DMS114 treated with DMSO at 0.1 percent for 48 hours (cell line): ENCODE data around the gene CALM3.
A peak's percentile ranks its signal among the peaks of the same experiment; 100 is the strongest.

Source experiments
- DNase-seq: peaks from one replicate; lab custom pipeline; 2025; ENCODE audit not compliant: unreplicated experiment; lab: John Stamatoyannopoulos, UW

CALM3 gene

DNA sequence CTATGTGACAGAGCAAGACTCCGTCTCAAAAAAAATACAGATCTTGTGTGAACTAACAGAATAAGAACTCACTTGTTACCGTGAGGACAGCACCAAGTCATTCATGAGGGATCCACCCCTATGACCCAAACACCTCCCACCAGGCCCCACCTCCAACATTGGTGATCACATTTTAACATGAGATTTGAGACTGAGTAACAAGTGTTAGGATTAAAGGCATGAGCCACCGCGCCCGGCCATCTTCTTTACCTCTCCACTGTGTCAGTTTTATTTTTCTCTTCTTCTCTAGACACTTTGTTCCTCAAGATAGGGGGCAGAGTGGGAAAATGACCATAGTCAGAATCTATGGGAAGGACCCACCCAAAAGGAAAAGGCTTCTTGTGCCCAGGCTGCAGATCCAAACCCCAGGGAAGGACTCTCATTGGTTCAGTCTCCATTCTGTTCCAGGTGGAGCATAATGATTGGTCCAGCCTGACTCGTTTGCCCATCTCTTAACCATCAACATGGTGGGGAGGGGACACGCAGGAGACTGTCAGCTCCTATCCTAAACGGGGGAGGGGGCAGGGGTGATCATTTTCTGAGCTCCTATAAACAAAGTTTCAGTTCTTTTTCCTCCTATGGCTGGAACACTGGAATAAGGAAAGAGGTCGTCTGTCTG, 1.3 kb upstream of the CALM3 start:
- DNase-seq, result no peak

DNA sequence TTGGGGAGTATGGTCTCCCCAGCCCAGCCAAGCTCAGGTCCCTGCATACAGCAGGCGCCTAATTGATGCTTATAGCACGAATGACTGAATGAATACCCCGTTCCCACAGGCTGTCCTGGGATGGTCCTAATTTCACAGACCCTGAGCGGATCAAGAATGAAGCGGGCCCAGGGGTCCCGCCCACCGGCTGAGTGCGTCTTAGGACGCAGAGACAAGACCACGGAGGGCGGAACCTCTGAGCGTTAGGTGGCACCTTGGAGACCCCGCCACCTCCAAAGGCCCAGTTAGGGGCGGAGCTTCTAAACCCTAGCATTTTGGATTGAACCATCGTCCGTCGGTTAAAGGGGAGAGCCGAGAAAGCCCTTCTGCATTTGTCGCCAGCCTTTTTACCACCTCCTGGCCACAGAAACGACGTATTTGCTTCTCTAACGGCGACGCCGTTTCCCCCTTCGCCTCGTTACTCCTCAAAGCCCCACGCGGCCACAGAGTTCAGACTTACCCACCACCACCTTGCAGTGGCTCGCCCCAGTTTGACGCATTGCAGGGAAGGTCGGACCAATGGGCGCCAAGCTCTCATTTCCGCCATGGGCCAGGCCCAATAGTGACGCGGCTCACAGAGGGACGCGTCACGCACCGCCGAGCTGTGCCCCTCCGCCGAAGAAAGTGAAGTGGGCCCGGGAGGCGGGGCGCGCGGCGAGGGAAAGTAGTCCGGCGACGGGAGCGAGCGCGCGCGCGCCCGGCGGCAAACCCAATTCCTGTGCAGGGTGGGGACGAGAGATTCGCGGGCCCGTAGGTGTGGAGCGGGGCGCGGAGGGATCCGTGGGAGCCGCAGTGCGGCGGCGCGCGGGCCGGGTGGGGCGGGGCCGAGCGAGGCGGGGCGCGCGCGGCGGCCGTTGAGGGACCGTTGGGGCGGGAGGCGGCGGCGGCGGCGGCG, 479 bp upstream of the CALM3 start:
- DNase-seq, result peak; percentile 72

DNA sequence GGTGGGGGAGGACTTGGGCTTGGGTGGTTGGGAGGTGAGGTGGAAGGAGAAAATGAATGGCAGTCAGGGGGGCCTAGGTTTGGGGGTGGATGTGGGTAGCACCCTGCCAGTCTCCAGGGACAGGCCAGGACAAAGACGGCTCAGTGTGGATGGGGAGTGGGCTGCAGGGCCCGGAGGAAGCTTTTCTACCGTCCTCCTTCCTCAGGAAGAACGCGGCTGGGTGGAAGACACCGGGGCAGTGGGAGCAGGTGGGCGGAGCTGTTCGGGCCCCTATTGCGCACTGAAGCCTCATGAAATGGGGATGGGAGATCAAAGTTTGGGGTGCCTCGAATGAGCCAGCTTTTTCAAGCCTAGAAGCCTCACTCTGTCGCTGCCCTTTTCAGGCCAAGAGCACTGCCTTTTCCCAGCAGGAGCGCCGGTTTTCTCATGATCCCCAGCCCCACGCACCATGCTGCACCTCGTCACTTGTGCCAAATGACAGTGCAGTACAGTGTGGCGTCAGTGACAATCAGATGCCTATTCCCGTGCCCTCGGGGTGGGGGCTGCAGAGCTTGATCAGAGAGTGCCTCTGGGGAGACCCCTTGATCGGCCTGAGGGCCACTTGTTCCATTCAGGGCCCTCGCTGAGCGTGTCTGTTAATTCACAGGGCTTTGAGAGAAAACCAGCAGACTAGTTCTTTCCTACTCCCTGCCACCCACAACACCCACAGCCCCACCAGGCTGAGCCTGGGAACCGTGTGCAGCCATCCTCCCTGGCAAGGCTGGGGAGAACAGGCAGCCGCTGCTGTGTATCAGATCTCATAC, 1.5 kb downstream of the CALM3 start:
- DNase-seq, result no peak

DNA sequence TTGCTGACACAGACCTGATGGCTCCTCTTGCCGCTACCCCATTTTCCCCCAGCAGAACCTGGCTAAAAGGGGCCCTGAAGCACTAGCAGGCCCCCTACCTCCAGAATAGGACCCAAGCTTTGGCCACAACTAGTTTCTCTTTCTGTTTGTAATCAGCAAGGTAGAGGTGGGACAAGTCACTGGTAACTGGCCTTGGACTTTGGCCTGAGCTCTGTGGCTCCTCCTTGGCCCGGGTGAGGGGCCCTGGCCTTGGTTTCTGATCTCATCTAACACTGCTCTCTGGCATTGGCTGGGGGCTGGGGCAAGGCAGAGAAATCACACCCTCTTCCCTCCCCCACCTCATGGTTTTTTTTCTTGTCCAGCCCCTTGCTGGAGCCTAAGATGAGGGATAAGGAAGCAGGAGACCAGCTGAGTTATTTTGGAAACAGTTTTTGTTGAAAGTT, 2.1 kb downstream of the CALM3 start:
- no peak for DNase-seq

DNA sequence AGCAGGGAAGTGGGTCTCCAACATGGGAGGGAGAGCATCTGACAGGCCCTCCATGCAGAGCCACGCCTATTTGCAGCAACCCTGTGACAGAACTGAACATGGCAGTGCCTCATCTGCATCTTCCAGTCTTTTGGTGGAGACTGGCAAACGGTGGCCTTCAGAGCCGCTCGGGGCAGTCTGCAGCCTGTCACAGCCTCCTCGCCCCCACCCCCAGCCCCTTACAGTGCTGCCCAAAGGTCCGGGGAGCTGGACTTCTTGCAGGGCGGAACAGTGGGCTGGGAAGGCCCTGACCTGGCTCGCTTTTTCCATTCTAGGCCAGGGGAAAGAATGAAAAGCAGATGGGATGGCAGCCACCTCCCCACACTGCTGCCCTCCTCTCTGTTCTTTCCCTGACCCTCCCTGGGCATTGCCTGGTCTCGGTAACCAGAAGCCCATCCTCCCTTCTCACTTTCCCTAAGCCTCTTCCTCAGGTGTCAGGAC, 2.7 kb downstream of the CALM3 start:
- no peak for DNase-seq

DNA sequence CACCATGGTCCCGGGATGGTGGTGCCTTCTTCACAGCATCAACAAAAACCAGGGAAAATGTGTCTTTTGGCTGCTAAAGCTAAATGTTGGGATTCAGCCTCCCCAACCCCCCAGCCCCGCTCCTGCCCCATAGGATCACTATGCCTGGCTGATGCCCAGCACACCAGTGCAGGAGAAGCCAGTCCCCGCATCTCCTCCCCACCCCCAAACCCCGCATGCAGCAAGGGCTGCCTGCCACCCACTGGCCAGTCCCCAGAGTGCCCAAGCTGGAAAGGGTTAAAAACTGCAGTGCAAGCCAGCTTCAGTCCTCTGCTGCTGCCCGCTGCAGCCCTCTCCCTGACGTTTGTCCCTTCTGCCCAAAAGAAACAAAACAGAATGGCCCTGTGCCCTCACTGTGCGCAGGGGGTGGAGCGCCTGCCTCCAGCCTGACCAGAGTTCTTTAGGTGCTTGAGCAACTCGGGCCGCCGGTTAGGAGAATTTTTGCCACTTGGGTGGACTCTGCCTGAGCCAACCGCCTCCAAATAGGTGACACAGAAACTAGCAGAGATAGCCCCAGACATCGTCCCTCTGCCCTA, 3.7 kb downstream of the CALM3 start:
- no peak for DNase-seq

DNA sequence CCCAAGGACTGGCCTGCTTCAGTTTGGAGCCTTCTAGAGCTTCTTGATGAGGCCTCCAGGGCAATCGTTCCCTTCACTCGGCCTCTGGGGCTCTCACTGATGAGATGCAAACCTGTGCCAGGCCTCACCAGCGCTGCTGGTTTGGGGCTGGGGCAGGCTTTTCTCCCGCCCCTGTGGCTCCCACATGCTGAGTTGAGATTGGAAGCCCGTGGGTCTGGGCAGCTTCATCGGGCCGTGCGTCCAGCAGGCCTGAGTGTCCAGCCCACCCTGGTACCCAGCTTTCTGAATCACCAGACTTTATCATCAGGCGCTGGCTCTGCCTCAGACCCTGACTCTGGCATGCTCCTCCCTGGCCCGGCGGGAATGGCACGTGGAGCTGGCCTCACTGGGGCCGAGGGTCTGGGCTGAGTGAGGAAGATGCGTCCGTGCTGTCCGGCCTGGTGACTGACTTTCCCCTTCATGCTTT, 4.3 kb downstream of the CALM3 start:
- no peak for DNase-seq

DNA sequence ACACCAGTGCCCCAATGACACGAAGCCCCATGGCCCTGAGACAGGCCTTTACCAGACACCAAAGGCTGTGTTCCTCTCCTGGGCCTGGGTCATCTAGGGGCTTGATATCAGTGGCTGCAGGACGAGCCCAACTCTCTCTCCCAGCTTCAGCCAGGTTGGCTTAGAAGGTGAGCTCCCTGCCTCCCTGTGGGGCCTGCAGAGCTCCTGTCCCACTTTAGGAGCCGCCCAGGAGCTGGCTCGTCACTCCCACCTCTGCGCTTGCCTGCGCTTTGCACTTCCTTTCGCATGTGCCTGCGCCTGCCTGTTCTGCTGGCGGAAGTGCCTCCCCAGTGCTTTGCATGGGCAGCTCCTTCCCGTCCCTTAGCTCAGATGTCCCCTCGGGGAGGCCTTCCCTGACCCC, 4.9 kb downstream of the CALM3 start:
- no peak for DNase-seq

DNA sequence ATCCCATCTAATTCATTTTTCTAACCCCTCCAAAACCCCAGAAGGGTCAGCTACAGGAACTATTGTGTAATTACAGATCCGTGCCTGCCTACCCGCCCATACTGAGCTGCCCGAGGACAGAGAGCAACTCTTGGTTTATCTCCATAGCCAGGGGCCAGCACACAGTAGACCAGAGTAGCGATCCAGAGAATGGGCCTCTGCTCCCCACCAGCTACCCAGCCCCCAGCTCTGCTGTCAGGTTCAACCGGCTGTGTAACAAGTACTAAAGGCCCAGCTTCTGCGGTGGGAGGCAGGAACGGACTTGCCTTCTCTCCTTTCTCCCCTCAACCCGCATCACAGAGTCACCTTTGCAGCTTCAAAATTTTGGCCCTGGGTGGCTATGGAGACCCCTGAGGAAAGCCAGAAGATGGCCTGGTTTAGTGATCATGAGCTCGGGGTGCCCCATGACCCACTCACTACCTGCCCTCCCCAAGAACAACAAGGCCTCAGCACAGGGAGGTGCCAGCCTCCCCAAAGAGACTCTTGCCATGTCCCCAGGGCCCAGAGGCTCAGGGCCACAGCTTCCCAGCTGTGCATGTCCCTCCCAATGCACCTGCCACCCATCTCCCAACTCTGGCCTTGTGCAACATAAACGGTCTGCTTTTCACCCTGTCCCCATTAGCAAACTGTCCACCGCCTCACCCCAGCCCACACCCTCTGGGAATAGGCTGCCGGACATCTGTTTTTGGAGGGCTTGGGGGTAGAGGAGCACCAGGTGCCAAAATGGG, 5.7 kb downstream of the CALM3 start:
- no peak for DNase-seq

DNA sequence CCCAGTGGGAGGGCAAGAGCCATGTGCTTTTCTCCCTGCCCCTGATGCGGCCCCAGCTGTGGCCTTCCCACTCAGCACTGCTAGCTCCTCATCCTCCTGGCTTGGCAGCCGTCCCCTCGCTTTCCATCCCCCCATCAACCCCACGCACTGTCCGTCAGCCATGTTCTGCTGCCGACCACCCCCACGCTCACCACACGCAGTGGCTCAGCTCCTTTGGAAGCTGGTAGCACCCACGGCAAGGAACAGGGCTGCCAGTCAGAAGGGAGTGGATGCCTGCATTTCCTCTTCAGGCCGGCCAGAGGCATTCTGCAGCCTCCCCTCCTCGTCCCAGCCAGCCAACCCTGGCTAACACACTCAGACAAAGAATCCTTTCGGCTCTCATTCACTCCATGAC, 6.3 kb downstream of the CALM3 start:
- peak; percentile 8 for DNase-seq

DNA sequence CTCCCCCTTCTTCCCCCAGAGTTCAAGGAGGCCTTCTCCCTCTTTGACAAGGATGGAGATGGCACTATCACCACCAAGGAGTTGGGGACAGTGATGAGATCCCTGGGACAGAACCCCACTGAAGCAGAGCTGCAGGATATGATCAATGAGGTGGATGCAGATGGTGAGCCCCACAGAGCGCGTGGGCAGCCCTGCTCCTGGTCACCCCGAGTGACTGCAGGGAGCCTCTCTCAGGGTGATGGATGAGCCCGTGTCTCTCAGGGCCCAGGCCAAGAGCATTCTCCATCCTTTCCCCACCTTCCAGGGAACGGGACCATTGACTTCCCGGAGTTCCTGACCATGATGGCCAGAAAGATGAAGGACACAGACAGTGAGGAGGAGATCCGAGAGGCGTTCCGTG, 7.0 kb downstream of the CALM3 start:
- DNase-seq, result no peak

DNA sequence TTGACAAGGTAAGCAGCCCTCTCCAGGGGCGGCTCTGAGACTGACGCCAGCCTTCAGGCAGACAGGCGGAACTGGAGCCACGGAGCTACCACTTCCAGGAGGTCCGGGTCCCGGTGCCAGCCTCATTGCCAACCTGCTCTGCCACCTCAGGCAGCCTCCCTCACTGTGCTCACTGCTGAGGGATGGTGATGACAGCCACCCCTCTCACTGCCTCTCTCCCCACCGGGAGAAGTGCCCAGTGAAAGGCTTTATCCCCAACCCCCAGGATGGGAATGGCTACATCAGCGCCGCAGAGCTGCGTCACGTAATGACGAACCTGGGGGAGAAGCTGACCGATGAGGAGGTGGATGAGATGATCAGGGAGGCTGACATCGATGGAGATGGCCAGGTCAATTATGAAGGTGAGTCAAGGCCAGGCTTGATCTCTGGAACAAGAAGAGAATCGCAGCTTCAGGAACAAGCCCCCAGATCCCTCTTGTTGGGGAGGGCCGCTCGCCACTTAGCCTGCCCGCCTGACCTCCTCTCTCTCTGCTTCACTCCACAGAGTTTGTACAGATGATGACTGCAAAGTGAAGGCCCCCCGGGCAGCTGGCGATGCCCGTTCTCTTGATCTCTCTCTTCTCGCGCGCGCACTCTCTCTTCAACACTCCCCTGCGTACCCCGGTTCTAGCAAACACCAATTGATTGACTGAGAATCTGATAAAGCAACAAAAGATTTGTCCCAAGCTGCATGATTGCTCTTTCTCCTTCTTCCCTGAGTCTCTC, 7.6 kb downstream of the CALM3 start:
- no peak for DNase-seq

DNA sequence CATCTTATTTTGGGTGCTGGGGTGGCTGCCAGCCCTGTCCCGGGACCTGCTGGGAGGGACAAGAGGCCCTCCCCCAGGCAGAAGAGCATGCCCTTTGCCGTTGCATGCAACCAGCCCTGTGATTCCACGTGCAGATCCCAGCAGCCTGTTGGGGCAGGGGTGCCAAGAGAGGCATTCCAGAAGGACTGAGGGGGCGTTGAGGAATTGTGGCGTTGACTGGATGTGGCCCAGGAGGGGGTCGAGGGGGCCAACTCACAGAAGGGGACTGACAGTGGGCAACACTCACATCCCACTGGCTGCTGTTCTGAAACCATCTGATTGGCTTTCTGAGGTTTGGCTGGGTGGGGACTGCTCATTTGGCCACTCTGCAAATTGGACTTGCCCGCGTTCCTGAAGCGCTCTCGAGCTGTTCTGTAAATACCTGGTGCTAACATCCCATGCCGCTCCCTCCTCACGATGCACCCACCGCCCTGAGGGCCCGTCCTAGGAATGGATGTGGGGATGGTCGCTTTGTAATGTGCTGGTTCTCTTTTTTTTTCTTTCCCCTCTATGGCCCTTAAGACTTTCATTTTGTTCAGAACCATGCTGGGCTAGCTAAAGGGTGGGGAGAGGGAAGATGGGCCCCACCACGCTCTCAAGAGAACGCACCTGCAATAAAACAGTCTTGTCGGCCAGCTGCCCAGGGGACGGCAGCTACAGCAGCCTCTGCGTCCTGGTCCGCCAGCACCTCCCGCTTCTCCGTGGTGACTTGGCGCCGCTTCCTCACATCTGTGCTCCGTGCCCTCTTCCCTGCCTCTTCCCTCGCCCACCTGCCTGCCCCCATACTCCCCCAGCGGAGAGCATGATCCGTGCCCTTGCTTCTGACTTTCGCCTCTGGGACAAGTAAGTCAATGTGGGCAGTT, 8.6 kb downstream of the CALM3 start:
- no peak for DNase-seq

DNA sequence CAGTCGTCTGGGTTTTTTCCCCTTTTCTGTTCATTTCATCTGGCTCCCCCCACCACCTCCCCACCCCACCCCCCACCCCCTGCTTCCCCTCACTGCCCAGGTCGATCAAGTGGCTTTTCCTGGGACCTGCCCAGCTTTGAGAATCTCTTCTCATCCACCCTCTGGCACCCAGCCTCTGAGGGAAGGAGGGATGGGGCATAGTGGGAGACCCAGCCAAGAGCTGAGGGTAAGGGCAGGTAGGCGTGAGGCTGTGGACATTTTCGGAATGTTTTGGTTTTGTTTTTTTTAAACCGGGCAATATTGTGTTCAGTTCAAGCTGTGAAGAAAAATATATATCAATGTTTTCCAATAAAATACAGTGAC, 9.3 kb downstream of the CALM3 start:
- no peak for DNase-seq

DNA sequence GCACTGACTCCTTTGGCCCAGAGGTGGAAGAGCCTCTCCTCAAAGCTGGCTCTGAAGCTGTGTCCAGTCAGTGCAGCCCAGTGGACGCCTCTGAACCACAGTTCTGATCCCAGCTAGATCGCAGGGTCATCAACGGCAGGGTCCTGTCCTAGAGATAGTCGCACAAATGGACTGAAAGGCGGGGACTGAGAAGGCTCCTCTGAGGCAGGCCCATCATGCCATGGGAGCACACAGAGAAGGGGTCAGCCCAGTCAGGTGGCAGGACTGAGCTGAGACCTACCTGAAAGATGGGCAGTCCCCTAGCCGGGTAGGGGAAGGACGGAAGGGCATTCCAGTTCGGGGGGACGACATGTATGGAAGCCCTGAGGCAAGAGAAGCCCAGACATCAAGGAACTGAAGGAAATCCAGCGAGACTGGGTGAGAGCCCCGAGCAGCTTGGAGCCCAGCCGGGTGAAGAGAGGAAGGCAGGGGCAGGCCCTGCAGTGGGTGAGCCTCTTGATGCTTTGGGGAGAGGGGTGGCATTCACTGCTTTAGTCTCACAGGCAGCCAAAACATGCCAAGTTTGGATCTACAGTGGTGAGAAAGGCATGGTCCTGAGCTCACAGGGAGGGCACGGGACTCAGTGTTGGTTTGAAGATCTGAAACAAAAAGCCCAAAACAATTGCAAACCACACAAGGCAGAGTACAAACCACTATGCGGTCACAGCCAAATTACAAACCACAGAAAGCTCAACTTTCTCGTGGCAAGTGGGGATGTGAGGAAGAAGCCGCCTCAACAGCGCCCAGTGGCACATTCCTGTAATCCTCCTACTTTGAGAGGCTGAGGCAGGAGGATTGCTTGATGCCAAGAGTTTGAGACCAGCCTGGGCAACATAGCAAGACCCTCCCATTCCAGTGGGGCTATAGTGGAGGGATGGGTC, 10.0 kb downstream of the CALM3 start:
- no peak for DNase-seq

DNA sequence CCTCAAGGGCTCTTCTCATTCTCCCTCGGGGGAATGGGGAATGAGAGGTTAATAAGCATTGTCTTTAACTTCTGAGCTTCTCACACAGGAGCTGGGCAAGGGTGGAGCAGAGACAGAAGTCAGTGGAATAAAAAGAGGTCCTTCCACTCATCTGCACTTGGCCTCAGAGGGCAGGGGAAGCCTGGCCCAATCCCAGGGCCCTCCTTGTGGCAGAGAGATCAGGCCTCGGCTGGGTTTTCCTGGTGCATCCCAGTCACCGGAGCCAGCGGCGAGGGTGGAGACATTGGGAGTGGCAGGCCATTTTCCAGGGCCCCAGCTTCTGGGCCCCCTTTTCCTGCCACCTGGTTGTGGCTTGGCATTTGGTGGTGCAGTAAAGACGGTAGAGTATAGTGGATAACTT, 10.6 kb downstream of the CALM3 start:
- DNase-seq, result no peak

DNA sequence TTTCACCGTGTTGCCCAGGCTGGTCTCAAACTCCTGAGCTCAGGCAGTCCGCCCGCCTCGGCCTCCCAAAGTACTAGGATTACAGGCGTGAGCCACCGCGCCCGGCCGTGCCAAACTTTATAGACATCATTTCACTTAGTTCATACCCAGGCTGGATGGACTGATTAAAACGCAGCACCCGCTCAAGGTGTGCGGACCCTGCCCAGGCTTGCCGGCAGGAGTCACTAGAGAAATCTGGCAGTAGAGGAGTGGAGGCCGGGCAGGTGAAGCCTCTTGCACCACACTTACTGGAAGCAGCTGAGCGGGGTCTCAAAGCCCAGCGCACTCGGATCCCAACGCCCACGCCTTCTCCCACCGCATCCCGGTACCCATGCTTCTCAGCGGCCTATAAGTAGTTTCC, 12.4 kb downstream of the CALM3 start:
- no peak for DNase-seq
